ENCODE measurements around the gene RAMP1.

The RAMP1 gene

DNA sequence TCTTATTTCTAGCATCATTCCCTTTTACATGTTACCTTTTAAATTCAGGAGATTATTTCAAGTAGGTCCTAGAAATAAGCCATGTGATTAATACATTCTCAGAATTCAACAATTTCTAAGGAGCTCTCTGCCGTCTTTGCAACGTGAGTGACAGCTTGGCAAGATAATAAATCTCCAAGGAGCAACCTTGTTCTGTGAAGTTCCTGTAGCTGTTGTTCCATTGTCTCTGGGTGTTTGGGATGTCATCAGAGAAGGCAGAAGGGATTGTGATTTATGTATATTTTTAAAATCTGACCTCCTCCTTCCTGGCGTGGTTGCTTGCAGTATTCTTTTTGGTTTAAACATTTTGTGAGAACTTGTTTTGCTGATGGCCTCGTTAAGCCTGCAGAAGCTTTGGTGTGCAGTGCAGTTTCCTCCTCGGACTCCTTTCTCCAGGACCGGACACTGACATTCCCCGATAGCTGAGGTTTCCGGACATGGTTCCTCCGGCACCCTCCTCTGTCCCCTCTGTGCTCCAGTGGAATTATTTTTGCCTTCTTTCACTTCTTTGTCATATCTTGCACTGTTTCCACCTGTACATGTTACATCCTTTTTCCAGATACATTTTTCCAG lies 33.7 kb downstream of the RAMP1 start:
- in situ Hi-C loops (cut with HindIII; ENCODE audit: low sequenced_read_pairs) = no loop called here
- TF ChIP-seq, protein P1, sequence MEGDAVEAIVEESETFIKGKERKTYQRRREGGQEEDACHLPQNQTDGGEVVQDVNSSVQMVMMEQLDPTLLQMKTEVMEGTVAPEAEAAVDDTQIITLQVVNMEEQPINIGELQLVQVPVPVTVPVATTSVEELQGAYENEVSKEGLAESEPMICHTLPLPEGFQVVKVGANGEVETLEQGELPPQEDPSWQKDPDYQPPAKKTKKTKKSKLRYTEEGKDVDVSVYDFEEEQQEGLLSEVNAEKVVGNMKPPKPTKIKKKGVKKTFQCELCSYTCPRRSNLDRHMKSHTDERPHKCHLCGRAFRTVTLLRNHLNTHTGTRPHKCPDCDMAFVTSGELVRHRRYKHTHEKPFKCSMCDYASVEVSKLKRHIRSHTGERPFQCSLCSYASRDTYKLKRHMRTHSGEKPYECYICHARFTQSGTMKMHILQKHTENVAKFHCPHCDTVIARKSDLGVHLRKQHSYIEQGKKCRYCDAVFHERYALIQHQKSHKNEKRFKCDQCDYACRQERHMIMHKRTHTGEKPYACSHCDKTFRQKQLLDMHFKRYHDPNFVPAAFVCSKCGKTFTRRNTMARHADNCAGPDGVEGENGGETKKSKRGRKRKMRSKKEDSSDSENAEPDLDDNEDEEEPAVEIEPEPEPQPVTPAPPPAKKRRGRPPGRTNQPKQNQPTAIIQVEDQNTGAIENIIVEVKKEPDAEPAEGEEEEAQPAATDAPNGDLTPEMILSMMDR (IDR thresholded peaks at IDR 0.05; ENCODE audit: low read depth, low read length, missing control alignments) = no peak
- no peak overlapping the region for H3K4me3 ChIP-seq (ENCODE audit: low read depth, low read length)
- no peak for DNase-seq (ENCODE audit: low read depth)

DNA sequence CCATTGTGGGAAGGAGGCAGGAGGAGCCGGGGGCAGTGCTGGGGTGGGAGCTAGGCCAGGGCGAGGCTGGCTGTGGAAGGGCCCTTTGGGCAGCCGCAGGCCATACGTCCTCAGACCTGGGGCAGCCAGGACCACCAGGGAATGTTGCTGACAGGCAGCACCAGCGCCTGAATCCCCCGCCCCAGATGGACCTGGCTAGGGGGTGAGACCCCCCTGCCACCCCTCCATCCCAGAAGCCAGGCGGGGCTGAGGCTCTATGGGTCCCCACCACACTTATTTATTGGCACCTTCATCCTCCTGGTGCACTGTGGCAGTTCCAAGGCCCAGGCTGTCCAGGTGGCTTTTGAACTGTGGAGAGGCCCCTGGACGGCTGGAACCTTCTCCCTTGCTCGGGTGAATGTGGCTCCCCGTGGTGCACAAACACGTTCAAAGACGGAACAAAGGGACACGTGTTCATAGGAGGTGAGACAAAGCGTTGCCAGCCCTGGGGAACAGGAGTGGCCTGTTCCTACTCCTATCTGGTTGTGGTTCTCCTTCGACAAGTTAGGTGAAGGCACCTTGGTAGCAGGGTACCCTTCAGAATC lies 35.1 kb downstream of the RAMP1 start:
- H3K4me3 ChIP-seq (ENCODE audit: low read depth, low read length) = no peak overlapping the region
- in situ Hi-C loops (cut with HindIII; ENCODE audit: low sequenced_read_pairs) = no loop called here
- no peak for DNase-seq (ENCODE audit: low read depth)
- TF ChIP-seq, protein P1 (IDR thresholded peaks at IDR 0.05; ENCODE audit: low read depth, low read length, missing control alignments) = no peak

DNA sequence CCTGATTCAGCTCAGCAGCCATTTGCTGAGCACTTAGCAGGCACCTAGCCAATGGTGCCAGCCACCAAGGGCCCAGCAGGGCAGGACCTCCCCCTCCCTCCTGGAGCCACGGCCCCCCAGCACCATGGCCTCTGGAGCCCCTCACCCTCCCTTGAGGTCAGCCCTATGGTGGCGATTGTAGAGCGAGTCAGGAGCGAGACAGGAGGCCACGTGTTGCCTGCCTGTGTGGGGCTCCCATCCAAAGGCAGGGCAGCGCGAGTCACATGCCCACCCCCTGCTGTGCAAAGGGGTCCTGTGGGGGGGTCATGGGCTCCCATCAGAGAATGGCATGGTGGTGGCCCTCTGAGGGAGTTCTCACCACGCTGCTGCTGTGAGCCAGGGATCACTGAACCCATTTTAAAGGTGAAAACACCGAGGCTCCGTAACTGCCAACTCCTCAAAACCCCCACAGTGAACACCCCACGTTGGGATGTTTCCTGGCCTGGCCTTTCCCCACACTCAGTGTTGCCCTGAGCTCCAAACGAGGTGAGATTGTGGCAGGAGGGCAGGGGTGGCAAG lies 35.6 kb downstream of the RAMP1 start:
- TF ChIP-seq, protein P1 (IDR thresholded peaks at IDR 0.05; ENCODE audit: low read depth, low read length, missing control alignments) = no peak
- in situ Hi-C loops (cut with HindIII; ENCODE audit: low sequenced_read_pairs) = no loop called here
- DNase-seq (ENCODE audit: low read depth) = no peak
- no peak overlapping the region for H3K4me3 ChIP-seq (ENCODE audit: low read depth, low read length)

DNA sequence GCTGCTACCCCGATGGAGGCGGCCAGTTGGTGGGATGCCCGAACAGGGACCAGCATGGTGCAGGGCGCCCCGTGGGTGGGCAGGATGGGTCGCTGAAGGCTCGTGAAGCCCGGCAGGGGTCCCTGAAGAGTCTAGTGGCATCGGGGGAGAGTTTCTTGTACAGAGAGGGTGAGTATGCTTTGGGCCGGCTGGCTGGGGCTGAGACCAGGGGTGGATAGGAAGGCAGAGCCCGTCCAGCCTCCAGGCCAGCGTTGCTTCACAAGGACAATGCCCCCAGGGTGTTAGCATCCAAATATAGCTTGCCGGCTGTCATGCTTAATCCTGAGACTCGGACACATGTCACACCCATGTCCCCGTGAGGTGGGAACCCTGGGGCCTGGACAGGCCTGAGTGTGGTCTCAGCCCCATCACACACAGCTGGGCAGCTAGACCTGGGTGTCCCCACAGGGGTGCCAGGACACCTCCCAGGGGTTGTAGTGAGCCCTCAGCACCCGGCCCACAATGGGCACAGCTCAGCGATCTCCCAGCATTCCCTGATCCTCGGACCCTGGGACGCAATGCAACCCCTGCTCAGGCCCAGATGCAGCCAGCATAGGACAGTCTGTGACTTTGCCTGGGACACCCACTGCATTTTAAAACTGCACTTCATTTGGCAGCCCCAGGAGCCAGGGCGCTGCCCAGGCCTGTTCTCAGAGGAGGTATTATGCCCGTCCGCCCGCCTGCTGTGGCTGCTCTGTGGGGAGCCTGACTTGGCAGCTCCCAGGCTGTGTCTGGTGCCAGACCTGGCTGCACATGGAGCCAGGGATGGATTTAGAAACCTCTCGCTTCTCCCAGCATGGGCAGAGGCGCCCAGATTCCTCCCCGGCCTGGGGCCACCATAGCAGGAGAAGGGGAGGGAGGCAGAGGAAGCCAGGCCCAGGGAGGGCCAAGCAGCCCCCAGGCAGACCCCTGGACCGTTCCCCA lies 36.4 kb downstream of the RAMP1 start:
- TF ChIP-seq, protein P1 (IDR thresholded peaks at IDR 0.05; ENCODE audit: low read depth, low read length, missing control alignments) = no peak
- in situ Hi-C loops (cut with HindIII; ENCODE audit: low sequenced_read_pairs) = no loop called here
- DNase-seq (ENCODE audit: low read depth) = no peak
- H3K4me3 ChIP-seq (ENCODE audit: low read depth, low read length) = no peak overlapping the region

DNA sequence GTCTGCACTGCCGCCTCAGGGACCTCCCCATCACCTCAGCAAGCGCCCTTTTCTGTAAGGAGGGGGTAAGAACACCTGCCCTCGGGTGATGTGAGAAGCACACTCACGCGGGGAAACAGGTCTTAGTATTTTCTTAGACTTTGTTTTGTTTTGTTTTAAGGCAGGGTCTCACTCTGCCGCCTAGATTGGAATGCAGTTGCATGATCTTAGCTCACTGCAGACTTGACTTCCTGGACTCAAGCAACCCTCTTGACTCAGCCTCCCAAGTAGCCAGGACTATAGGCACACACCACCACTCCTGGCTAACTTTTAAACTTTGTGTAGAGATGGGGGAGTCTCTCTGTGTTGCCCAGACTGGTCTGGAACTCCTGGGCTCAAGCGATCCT lies 37.1 kb downstream of the RAMP1 start:
- TF ChIP-seq, protein P1 (IDR thresholded peaks at IDR 0.05; ENCODE audit: low read depth, low read length, missing control alignments) = no peak
- H3K4me3 ChIP-seq (ENCODE audit: low read depth, low read length) = no peak overlapping the region
- DNase-seq (ENCODE audit: low read depth) = no peak
- in situ Hi-C loops (cut with HindIII; ENCODE audit: low sequenced_read_pairs) = no loop called here

DNA sequence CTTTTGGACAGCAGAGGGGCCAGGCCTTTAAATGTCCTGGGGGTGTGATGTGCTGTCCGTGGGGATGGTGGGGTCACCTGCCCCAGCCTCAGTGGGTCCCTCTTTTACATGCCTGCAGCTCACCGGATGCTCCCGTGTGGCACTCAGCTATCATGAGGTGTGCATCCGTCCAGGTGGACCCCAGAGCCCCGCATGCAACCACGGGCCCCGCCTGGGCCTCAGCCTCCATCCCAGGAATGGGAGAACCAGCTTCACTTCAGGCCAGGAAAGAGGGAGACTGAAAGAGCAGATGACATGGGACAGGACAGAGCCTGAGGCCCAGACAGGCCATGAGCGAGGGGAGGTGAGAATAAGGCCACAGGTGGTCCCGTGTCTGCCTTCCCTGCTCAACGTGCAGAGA lies 37.5 kb downstream of the RAMP1 start:
- in situ Hi-C loops (cut with HindIII; ENCODE audit: low sequenced_read_pairs) = no loop called here
- no peak for DNase-seq (ENCODE audit: low read depth)
- TF ChIP-seq, protein P1 (IDR thresholded peaks at IDR 0.05; ENCODE audit: low read depth, low read length, missing control alignments) = no peak
- no peak overlapping the region for H3K4me3 ChIP-seq (ENCODE audit: low read depth, low read length)

Data from astrocyte of the cerebellum (primary cell).